HG02970 (cell line): Measurements from ENCODE around the gene ALG6.
A peak's percentile ranks its signal among the peaks of the same experiment; 100 is the strongest.

Experiments used
- ATAC-seq: cut with Tn5 transposase; IDR thresholded peaks from one replicate; pipeline ENCODE4 v1.9.1; 2021; ENCODE audit warnings: mild to moderate bottlenecking, moderate library complexity, moderate number of reproducible peaks; ENCODE audit not compliant: unreplicated experiment, low FRiP score

Gene ALG6

DNA sequence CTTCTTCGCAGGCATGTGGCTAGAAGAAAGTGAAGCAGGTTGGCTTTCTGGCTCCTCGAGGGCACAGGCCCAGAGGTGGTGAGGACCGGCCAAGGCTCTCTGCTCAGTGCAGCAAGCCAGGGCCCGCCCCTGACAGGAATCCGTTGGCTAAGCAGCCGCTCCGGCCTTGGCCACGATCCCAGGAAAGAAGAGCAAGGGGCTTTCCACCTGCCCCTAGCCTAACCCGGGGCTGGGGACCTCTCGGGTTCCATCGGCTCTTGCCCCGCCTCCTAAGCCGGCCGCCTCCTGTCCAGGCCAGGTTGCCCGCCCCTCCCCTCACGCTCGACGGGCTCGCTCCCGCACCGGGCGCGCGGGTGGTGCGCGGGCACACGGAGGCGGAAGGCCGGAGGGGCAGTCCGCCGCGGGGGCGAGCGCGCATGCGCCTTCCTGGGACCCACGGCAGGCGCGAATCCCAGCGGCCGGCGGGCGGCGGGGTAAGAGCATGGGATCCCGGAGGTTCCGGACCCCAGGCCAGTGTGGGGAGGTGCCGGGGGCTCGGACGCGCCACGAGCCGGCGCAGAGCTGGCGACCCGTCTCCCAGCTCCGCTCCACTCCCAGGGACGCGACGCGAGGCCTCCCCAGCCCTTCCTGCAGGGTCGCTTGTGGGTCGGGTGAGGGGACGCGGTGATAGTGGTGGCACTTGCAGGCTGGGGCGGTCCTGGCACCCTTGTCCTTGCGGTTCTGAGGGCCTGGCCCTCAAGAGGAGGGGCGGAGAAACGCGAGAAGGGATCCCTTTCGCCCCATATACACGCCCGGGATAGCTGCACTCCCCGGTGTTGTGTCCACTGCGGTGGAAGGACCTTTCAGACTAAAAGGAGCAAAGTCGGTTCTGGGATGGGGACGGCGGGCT, at the start of gene ALG6:
ALG6 (plus strand) TSS at position 413 of the 889 bp plus-strand sequence. CDS start 3,351 bp downstream, outside the sequence.
- peak; percentile 99 for ATAC-seq

DNA sequence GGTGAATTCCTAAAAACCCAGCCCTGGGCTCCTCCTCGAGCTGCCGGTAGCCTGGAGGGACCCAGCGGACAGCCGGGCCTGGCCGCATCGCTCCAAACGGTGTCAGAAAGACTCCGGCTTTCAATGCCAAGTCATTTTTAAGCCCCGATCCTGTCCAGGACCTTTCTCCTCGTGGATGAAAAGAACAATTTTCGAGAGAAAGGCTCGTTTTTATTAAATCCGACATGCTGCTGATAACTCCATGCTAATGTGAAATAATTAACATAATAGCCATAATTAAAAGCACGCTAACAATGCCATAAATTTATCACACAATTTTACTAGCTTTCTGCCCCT, 49.6 kb upstream of the ALG6 start:
- no peak for ATAC-seq

DNA sequence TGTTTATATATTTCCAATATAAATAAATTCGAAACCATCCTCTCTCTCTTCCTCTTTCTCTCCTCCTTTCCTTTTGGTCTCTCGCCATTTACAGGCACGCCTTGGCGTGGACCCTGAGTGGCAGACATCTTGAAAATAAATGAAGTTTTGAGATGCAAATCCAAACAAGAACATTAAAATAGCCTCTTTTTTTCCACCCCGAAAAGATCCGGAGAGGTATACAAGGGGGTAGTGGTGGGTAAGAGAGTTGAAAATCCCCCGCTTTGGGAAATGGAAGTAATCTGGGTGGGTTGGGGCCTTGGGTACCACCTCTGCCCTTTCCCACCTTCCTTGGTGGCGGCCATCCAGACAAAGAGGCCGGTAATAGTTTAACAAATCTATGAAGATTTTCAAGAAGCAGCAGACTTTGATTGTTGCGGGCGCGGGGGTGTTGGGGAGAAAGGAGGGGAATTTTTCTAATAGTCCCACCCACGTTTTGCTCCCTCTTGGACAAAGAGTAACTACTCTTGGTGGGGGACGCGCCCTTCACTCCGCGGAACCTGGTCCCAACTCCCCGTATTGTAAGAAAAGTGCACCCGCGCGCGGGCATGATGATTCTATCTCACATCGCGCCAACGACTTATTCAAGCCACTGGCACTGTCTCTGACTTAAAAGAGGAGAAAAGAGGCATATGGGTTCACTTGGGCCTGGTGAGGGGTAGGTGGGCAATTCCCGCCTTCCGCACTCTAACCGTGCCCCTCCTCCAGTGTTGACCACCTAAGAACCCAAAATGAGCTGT, 49.0 kb upstream of the ALG6 start:
- no peak for ATAC-seq

DNA sequence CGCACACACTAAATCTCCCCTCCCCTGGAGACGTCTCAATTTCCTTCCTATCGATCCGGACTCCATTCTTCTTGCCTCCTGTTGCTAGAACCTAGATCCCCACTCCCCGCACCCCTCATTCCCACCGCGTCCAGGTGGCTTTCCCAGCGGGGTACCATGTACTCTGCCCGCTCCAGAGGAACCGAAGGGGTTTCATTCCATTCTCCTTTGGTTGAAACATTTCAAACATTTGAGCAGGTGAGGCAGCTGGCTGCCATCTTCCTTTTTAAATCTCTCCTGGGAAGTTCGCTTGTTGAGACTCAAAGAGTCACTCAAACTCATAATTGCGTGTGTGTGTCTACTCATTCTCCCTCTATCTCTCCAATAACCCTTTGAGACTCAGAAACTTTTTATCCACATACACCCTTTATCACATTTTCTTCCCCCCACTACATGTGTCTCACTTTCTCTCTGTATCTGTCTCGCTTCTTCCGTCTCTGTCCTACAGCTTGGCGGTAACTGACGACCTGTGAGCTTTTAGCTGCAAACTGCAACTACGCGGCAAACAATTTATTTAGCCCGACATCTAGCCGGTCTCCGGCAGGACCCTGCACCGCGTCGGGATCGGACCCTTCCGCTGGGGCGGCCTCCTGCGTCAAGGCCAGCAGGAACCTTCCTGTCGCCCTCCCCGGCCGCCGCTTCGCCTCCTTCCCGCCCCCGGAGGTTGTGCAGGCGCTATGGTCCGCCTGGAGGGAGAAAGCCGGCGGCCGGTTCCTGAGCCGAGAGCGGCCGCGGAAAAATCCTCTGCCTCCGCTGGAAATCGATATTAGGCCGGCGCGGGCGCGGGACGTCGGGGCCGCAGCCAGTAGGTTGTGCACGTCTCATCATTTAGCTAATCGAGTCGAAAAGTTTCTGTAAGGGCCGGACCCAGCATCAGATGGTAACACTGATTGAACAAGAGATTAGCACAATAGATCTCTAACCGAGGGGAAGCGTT, 48.1 kb upstream of the ALG6 start:
- ATAC-seq = no peak

DNA sequence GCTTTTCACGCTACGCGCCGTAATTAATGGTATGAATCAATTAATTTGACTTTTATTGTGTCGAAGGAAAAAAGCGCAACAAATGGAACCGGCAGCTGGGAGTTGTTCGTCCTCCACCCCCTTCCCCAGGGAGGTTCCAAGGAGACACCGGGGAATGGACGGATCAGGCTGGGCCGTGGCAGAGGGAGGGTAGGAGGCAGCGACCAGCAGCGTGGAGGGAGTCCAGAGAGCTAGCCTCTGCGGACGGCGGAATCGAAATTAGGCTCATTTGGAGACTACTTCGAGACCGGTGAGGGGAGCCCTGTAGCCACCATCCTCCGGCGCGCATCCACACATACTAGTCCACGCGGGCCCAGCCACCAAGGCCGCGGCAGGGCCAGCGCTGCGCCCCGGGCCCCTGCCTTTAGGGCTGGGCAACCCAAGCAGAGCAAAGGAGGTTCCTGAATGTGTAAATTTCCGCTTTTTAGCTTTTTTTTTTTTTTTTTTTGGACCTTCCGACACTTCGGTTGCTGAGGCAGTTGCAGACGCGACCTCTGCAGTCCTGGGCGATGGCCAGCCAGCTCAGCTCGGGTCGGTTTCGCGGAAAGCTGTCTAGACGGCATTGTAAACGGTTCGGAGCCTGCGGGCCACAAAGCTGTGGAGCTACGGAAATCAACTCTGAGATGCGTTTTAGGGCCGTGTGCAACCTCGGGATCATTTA, 47.3 kb upstream of the ALG6 start:
- no peak for ATAC-seq

DNA sequence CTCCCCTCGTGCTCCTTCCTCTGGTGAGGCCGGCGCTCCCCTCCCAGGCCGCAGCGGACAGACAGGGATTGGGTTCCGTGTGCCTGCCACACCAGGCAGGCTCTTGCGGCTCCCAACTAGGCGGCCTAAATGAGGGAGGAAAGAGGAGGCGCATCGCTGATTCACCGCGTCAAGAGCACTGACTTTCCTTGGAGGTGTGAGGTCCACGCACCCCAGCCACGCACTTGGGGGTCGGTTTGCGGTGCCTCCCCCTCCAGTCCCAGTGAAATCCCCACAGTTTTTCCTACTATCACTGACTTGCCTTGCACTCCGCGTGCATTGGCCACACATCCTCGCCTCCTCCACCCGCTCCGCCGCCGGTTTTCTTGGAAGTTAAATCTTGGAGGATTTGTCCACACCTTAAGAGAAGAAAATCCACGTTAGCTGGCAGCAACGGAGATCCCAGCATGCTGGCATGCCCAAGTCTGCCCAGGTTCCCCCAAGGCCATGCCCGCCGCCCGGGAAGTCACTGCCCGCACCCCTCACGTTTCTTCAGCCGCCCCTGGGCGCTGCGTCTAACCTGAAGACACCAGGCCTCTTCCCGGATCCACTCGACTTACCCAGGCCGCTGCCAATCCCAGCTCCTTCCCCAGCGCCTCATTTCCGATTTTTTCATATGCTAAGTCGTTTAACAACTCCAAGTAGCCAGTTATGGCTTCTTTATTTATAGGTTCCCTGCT, 46.2 kb upstream of the ALG6 start:
- no peak for ATAC-seq

DNA sequence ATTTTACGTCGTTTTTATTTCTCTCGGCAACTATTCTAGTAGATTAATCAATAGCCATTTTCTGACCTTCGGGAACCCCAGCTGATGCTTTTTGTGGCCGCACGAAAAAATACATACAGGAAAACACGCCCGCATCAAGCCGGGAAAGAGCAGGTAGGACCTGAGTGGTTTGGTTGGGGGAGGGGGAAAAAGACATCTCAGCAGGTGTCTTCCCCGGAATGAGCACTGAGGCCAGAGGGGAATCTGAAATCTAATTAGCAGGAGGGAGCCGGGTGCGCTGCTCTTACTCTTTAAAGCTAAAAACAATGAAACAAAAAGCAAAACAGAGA, 45.7 kb upstream of the ALG6 start:
- no peak for ATAC-seq

DNA sequence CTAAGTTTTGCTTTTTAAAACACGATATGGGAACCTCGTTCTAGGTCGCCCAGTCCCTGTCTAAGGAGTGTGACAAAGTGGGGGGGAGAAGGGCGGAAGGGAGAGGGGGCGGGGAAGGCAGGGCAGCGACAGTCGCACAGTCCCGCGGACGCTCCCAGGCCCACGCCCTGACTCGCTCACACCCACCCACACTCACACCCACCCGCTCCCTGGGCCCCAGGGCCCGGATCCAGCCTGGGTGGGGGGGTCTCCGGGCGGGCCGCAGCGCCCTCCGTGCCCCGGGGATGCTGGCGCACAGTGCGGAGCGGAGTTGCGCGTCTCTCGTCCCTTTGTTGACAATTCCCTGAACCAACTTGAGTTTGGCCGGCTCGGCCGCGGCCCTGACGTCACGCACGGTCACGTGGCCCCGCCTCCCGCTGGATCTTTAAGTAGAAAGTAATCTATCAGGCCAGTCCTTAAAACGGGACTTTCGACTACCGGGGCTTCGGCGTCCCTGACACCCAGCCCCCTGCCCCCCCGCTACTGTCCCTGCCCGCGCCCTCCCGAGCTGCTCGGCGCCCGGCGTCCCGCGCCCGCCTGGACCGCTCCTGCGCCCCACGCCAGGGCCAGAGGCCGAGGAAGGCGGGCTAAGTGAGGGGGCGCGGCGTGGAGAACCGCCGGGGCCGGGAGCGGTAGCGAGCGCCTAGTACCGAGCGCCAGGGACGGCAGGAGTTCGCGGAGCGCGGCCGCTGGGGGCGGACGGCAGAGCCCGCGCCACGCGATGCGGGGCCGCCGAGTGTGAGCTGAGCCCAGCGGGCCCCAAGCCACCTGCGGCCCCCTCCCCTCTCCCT, 45.1 kb upstream of the ALG6 start, which contains the start of gene FOXD3:
FOXD3 (plus strand) TSS at position 454 of the 830 bp plus-strand sequence. CDS start 492 bp downstream, outside the sequence.
- ATAC-seq = no peak

DNA sequence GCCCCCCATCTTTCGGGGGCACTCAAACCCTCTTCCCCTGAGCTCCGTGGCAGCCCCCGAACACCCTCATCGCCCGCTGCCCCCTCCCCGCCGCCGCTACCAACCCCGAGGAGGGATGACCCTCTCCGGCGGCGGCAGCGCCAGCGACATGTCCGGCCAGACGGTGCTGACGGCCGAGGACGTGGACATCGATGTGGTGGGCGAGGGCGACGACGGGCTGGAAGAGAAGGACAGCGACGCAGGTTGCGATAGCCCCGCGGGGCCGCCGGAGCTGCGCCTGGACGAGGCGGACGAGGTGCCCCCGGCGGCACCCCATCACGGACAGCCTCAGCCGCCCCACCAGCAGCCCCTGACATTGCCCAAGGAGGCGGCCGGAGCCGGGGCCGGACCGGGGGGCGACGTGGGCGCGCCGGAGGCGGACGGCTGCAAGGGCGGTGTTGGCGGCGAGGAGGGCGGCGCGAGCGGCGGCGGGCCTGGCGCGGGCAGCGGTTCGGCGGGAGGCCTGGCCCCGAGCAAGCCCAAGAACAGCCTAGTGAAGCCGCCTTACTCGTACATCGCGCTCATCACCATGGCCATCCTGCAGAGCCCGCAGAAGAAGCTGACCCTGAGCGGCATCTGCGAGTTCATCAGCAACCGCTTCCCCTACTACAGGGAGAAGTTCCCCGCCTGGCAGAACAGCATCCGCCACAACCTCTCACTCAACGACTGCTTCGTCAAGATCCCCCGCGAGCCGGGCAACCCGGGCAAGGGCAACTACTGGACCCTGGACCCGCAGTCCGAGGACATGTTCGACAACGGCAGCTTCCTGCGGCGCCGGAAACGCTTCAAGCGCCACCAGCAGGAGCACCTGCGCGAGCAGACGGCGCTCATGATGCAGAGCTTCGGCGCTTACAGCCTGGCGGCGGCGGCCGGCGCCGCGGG, 44.2 kb upstream of the ALG6 start:
- no peak for ATAC-seq

DNA sequence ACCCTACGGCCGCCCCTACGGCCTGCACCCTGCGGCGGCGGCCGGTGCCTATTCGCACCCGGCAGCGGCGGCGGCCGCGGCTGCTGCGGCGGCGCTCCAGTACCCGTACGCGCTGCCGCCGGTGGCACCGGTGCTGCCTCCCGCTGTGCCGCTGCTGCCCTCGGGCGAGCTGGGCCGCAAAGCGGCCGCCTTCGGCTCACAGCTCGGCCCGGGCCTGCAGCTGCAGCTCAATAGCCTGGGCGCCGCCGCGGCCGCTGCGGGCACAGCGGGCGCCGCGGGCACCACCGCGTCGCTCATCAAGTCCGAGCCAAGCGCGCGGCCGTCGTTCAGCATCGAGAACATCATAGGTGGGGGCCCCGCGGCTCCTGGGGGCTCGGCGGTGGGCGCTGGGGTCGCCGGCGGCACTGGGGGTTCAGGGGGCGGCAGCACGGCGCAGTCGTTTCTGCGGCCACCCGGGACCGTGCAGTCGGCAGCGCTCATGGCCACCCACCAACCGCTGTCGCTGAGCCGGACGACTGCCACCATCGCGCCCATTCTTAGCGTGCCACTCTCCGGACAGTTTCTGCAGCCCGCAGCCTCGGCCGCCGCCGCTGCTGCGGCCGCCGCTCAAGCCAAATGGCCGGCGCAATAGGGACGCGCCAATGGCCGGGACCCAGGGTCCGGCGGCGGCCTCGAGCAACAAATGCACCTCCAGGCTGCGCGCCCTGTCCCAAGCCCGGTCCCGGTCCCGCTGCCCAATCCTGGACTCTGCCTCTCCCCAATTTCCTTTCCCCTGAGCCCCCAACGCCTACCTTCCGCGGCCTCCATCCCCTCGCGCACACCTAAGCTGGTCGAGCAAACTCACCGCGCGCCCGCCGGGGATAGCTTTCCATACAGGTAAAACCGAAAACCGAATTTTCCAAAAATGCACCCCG, 43.3 kb upstream of the ALG6 start:
- ATAC-seq = no peak

DNA sequence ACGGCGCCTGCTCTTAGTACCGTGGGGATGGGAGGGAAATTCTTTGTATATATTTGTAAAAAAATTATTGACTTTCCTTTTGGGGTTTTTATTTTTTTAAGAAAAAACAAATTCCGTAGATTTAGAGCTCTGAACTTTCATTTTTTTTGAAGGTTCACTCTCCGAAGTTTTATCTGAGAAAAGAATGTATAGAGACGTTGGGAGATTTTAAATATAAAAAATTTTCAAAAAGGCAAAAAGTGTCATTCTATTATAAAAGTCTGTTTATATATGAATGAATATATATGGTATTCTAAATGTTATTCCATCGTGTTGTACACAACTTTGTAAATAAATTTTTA, 42.7 kb upstream of the ALG6 start:
- ATAC-seq = no peak

DNA sequence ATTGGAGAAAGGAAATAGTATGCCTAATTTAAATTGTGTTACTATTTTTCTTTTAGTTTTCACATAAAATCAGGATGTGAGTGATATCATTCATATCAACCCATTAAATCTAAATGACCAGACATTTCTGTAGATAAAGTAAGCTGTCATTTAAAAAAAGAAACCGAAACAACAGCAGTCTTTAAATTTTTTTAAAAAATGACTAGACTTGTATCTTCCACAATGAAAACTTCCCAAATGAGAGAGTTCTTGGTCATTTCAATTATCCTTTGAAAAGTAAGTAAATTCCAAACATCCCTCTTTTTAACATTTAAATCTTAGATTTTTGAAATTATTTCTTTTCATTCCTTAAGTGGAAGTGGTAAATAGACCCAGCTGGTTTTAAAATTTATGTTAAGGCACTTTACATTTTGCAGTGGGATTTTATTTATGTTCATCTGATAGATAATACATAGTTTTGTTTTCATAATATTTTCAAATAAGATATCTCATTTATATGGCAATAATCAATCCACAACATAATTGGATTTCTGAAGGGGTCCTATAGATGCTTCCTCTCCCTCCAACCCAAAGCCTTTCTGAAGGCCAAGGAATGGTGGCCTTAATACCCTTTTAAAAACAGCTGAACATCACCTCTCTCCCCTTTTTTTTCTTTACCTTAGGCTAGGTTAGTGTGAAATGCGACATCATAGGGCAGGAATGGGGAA, 42.0 kb upstream of the ALG6 start:
- no peak for ATAC-seq

DNA sequence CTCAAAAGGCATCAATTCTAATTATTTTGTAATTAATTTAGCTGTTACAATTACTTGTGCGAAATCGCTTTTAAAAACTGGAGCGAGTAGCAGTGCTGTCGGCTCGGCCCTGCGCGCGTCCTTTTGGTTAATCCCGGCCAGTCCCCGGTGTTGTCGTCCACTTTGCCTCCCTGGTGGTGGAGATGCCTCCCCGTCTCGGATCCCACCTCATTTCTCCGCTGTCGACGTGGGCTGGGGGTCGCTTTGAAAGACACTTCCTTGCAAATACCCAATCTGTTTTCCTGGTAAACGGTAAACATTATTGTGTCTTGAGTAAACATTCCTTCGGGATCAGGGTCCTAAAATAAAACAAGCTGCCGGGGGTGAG, 41.3 kb upstream of the ALG6 start:
- no peak for ATAC-seq

DNA sequence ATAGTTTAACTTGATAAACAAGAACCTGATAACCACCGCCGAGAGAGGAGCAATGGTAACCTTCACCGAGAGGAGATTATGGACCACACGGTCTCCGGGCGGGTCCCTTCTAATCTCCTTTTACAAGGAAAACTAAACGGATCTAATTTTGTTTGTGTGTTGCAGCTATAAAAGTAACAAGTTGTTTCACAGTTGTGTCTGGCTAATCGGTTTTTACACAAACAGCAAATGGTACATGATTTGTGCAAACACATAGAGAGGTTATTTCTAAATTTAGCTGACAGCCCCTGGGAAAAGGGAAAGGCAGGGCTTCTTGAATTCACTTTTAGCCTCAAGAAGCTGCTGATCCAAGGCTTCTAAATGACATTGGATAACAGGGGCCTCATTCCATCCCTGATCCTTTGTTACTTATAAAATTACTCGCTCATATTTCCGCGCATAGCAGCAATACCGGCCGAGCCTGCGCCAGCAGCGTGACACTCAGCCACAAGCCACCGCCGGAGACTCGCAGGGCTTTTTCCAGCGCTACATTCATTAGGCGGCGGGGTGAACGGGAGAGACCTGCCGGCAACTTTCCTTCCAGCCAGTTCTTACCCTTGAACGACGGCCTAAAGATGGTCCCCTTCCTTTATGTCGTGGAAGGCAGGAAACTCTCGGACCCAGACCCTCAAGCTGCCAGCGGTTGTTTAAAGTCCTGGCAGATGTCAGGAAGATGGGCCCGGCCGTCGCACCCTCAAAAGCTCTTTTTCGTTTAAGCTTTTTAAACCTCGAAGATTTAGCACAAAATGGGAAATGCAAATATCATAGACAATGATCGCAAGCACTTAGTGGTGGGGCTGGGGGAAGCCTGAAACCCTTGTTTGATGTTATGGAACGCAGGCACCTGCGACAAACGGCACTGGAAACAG, 40.7 kb upstream of the ALG6 start:
- no peak for ATAC-seq

DNA sequence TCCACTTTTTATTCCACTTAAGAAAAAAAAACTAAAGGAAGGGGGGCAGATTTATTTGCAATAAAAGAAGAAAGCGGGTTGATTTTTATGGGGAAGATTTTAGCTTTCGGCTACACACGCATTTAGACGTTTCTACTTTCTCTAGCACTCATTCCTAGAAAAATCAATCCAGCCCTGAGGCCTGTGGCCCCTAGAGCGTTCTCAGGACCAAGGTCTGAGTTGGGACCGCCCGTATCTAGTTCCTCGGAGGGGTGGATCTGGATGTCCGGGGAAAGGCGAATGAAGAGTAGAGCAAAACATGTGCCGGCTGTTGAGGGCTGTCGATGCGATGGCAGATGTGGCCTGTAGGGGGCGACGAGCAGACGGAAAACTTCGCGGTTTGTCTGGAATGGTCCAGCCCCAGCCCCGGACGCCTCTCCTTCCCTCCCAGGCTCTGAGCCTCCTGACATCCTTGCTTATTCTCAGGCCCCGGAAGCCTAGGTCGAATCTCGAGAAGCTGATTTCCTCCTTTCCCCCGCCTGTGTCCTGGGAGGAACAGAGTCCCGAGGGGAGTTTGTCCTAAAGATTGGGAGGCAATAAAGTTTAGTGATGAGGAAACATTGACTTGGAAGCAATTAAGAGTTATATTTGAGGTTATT, 39.9 kb upstream of the ALG6 start:
- ATAC-seq = no peak
